T-helper 2 cell treated with Interferon-gamma antibody and Interleukin-4, amounts not matched to agents 100 ng/mL and 5 ng/mL, for 36 hours (primary cell): Measurements from ENCODE around the gene EIF5AL1. TPM values are rescaled to one million over a fixed set of nuclear protein-coding genes. Genes with fewer than 3 reads are reported as not detected.
"Not testable (repeated sequence)": the region's sequence is repeated elsewhere in the genome, so short reads cannot be mapped to it uniquely, and the experiment has no call there.

Source experiments
- intact Hi-C: fragments of 100-400 bp; cut with micrococcal nuclease; formaldehyde crosslinking; loops from one replicate; pipeline ENCODE4 v1.15.1; 2023
- total RNA-seq: library from RNA; stranded (reverse); gene quantifications from 2 replicates; pipeline ENCODE4 v1.2.3, GENCODE V29; 2022

Gene EIF5AL1
- total RNA-seq, 1 donor from 2014 or later: 0.11 TPM

GRCh38 chr10:79487296-79488194 lies 24.8 kb upstream of the EIF5AL1 start:
- intact Hi-C loops: loop anchor here (2.0 kb wide), 1 partner anchor 113 kb away; no protein-coding TSS in a partner anchor

- intact Hi-C loops: no loop called here
These were observed 24.0 kb upstream of the EIF5AL1 start for GRCh38 chr10:79488336-79488735.

GRCh38 chr10:79488870-79489269 lies 23.5 kb upstream of the EIF5AL1 start:
- intact Hi-C loops: no loop called here

GRCh38 chr10:79490400-79491142 lies 21.8 kb upstream of the EIF5AL1 start:
- intact Hi-C loops: no loop called here

GRCh38 chr10:79491143-79491835 lies 21.0 kb upstream of the EIF5AL1 start:
- intact Hi-C loops: no loop called here

GRCh38 chr10:79492256-79492655 lies 20.1 kb upstream of the EIF5AL1 start:
- intact Hi-C loops: no loop called here

- intact Hi-C loops: no loop called here
These were observed 19.5 kb upstream of the EIF5AL1 start for GRCh38 chr10:79492839-79493238.

- intact Hi-C loops: no loop called here
These were observed 18.5 kb upstream of the EIF5AL1 start for GRCh38 chr10:79493806-79494205.

GRCh38 chr10:79494871-79495705 lies 17.2 kb upstream of the EIF5AL1 start:
- intact Hi-C loops: no loop called here

- intact Hi-C loops: no loop called here
These were observed 16.5 kb upstream of the EIF5AL1 start for GRCh38 chr10:79495791-79496190.

- intact Hi-C loops: no loop called here
These were observed 15.4 kb upstream of the EIF5AL1 start for GRCh38 chr10:79496896-79497295.

GRCh38 chr10:79498291-79498829 lies 14.0 kb upstream of the EIF5AL1 start:
- intact Hi-C loops: no loop called here

- intact Hi-C loops: no loop called here
These were observed 9.6 kb upstream of the EIF5AL1 start for GRCh38 chr10:79502561-79503309.

- intact Hi-C loops: not testable (repeated sequence)
These were observed 8.5 kb upstream of the EIF5AL1 start for GRCh38 chr10:79503787-79504186.

- intact Hi-C loops: not testable (repeated sequence)
These were observed 7.8 kb upstream of the EIF5AL1 start for GRCh38 chr10:79504483-79504882.

GRCh38 chr10:79505328-79505727 lies 7.0 kb upstream of the EIF5AL1 start:
- intact Hi-C loops: not testable (repeated sequence)

- intact Hi-C loops: no loop called here
These were observed 6.5 kb upstream of the EIF5AL1 start for GRCh38 chr10:79505829-79506228.

- intact Hi-C loops: no loop called here
These were observed 4.7 kb upstream of the EIF5AL1 start for GRCh38 chr10:79507440-79508167.

- intact Hi-C loops: not testable (repeated sequence)
These were observed 4.1 kb upstream of the EIF5AL1 start for GRCh38 chr10:79508245-79508644.
